NCI-H1436 (cell line): Measurements from ENCODE around the gene PUS7L.
"Not testable (repeated sequence)": the region's sequence is repeated elsewhere in the genome, so short reads cannot be mapped to it uniquely, and the experiment has no call there.

ENCODE experiments used
- DNase-seq: peaks from one replicate; lab custom pipeline; 2025; lab: John Stamatoyannopoulos, UW

The PUS7L gene

DNA sequence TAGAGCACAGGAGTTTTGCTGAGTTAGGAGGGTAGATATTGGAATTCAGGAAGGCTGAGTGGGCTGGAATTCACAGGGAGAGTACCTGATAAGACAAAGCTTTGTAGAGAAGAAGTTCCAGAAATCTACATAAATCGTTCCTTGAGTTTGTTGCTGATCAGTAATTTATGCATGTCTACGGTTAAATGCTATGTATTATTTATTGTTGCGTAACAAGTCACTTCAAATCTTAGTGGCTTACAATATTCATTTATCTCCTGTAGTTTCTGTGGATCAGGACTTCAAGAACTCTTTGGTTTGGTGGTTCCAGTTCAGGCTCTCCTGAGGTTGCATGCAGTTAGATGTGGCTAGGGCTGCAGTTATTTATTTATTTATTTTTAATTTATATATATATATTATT lies 7.8 kb downstream of the PUS7L start:
- no peak for DNase-seq

DNA sequence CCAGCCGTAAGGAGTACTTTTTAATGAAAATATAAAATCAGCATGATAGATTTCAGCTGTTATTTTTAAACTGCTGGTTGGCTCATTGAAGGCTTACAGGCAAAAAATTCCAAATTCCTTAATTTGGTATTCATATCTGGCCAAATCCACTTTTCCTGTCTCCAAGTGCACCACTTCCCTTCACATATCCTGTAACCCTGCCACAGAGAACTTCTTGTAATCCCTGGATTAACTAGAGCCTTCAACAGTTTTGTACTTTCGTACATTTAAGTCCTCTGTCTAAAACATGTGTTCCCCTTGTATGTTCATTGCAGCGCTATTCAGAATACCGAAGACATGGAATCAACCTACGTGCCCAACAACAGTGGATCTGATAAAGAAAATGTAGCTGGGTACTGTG lies 9.6 kb downstream of the PUS7L start:
- DNase-seq: no peak

DNA sequence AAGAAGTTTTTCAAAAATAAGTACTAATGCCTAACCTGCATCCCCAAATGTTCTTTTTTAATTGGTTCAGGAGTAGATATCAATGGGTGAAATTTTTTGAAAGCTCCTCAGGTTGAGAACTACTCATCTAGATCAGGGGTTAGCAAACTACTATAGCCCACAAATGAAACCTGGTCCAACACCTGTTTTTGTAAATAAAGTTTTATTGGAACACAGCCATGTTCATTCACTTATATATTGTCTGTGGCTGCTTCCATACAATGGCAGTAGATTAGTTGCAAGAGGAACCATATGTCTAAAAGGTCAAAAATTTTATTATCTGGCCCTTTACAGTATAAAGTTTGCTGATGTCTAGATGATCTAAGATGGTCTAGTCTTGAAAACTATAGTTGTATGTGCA lies 13.8 kb downstream of the PUS7L start:
- DNase-seq: no peak

GRCh38 chr12:43742106-43742505 lies 16.5 kb downstream of the PUS7L start:
- no peak for DNase-seq

GRCh38 chr12:43740511-43741100 lies 18.0 kb downstream of the PUS7L start:
- DNase-seq: no peak

GRCh38 chr12:43737646-43738045 lies 20.9 kb downstream of the PUS7L start:
- no peak for DNase-seq

DNA sequence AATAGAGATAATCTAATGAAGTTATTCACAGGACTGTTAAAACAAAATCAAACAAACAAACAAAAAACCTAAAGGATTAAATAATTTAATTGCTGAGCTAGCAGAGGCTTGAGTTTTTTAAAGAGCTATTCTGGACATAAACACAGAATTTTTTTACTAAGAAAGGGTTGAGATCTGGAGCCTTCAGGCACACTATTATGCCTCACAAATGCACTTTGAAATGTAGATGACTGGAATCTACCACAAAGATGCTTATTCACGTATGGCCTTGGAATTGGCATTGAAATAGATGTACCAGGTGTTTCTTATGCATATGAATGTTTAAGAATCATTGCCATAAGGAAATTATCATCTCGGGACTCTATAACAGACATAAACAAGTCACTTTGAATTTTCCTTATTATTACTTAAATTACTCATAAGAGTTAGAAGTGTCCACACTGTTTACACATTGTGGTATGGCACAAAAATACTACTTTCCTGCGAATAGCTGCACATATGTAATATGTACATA lies 21.6 kb downstream of the PUS7L start:
- DNase-seq: no peak

- DNase-seq: no peak
Observed at GRCh38 chr12:43733687-43734086, 24.9 kb downstream of the PUS7L start.

GRCh38 chr12:43730283-43730682 lies 28.3 kb downstream of the PUS7L start:
- no peak for DNase-seq

GRCh38 chr12:43728698-43729097 lies 29.9 kb downstream of the PUS7L start:
- DNase-seq: no peak

DNA sequence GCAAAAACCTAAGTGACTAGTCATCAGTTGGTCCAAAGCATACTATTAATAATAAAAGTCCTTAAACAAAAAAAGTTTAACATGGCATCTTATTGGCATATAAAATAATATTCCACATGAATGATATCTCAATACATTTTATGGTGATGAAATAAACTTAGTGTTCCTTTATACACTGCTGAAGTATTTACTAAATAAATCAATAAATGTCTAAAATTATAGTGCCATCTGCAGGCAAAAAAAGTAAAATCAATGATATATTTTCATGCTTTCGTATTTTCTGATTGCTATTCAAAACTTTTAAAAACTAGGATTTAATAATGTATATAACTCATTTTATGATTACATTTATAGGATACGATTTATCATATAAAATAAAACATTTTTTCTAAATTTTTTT lies 30.5 kb downstream of the PUS7L start:
- no peak for DNase-seq

GRCh38 chr12:43723134-43723533 lies 35.5 kb downstream of the PUS7L start:
- no peak for DNase-seq

GRCh38 chr12:43722621-43723020 lies 36.0 kb downstream of the PUS7L start:
- DNase-seq: no peak

DNA sequence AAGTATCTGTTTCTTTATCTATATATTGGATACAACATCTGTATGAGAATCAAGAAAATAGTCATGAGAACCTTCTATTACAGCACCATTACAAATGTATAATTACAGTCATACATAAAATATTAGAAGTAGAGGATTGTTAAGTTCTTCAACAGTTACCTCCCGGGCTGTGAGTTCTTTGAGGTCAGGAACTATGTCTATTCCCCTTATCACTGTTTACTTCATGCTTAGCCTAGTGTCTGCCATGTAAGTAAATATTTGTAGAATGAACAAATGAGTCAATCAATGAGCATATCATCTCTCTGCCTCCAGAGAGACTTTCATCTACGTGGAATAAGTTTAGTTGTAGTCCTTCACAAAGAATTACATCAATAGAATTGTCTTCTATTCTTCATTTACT lies 47.2 kb downstream of the PUS7L start:
- DNase-seq: no peak

DNA sequence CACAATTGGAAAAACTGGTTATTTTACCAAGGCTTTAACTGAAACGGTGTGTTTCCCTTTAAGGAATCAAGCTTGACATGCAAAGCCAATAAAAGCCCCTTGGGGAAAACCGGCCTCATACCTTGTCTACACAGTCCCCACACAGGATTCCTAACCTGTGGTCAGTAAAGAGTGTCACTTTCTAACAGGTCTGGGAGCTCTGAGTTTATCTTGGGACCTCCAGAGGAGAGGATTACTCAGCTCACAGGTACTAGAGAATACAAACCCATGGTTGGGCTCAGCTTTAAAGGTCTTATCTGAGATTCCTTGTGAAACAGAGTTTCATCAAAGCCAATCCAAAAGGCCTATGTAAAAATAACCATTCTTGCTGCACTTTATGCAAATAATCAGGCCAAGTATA lies 54.8 kb downstream of the PUS7L start:
- not testable (repeated sequence) for DNase-seq

DNA sequence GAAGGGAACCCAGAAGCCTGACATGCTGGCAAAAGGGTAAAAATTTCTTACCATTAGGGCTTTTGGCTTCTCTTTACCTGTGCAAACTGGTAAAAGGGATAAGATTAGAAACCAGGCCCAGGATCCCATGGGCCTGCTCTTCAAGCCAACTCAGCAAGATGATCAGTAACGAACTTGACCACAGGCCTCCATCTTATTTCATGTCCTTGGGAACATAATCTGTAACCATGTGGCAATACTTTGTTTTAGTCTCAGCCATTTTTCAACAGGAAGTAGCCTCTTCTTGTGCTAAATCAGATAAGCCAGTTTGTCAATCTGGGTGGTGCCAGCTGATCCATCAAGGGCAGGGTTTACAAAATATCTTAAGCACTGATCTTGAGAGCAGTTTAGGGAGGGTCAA lies 57.4 kb downstream of the PUS7L start:
- not testable (repeated sequence) for DNase-seq

GRCh38 chr12:43696154-43696553 lies 62.4 kb downstream of the PUS7L start:
- DNase-seq: no peak

DNA sequence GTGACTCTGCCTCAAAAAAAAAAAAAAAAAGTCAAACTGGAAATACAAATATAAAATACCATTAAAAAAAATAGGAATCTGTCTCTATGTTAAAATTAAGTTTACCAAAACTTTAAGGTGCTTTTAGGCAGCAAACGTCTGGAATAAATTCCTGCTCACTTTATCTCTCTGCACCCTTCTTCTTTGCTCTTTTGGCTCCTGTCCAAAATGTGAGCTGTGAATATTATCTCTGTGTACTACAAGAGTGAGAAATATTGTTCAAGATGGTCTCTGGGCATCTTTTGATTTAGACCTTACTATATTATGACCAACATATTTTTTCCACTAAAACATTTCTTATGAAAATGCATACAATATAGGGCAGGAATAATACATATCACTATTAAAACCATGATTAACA lies 63.7 kb downstream of the PUS7L start:
- no peak for DNase-seq

DNA sequence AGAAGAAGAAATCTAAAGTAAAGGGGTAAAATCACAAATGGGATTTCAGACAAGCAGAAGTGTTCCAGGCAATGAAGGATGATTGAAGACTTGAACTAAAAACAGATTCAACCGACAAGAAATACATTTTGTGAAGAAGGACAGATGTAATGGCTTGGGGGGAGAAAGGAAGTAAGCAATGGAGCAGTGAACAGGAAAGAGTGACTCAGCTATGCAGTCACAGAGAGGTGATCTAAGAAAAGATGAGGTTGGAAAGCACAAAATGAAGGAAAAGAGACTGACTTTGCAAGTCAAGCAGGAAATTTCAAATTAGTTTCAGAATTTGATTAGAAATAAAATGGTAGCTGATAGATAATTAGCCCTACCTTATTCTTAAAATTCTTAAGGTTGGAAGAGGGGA lies 66.5 kb downstream of the PUS7L start:
- no peak for DNase-seq

DNA sequence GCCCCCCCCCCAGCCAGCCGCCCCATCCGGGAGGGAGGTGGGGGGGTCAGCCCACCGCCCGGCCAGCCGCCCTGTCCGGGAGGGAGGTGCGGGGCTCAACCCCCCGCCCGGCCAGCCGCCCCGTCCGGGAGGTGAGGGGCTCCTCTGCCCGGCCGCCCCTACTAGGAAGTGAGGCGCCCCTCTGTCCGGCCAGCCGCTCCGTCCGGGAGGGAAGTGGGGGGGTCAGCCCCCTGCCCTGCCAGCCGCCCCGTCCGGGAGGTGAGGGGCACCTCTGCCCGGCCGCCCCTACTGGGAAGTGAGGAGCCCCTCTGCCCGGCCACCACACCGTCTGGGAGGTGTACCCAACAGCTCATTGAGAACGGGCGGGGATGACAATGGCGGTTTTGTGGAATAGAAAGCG lies 73.1 kb downstream of the PUS7L start:
- not testable (repeated sequence) for DNase-seq

- no peak for DNase-seq
Observed at GRCh38 chr12:43676183-43676813, 82.3 kb downstream of the PUS7L start.

- no peak for DNase-seq
Observed at GRCh38 chr12:43675048-43675904, 83.3 kb downstream of the PUS7L start.

DNA sequence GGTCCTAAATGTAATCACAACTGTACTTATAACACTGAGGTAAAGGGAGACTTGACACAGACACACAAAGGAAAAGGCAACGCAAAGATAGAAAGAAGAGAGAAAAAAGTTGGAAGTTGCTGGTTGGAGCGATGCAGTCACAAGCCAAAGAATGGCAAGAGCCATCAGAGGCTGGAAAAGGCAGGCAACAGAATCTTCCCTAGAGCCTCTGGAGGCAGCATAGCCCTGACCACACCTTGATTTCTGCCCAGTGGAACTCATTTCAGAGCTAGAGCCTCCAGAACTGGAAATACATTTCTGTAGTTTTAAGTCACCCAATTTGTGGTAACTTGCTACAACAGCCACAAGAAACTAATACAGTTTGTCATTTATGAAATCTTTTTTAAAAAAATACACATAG lies 89.2 kb downstream of the PUS7L start:
- no peak for DNase-seq
